Measurements from ENCODE around the gene CBLB. TPM values are rescaled to one million over a fixed set of nuclear protein-coding genes. Genes with fewer than 3 reads are reported as not detected.
A peak's percentile ranks its signal among the peaks of the same experiment; 100 is the strongest.

The CBLB gene
- total RNA-seq, 2 donors from 2014 or later = 31.1 to 40.5 TPM

DNA sequence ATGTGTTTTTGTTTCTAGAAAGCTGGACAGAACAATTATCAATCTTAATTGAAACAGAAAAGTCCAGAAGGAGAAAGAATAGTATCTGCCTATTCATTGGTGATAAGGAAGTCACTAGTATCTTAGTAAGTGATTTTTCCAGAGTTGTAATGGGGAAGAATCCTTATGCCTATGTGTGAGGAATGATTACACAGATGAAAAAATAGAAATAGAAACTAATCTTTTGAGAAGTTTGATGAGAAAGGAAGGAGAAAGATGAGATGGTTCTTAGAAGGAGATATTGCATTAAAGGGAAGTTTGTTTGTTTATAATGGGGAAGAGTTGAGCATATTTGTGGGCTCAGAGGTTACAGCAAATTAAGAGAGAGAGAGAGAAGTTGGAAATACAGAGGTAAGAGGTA lies 42.7 kb upstream of the CBLB start:
- DNase-seq (no peak), ATAC-seq (no peak)
- intact Hi-C loops (cut with DNase I) = no loop called here
- TF ChIP-seq CTCF (IDR thresholded peaks at IDR 0.05) (no peak), POLR2A (IDR thresholded peaks at IDR 0.05) (no peak)
- H3K4me3 ChIP-seq = no peak overlapping the region
- no peaks in the 10 kb centered on the region for H3K36me3 ChIP-seq (replicated peaks in 1 of 2; ENCODE audit: insufficient read depth in 1 of 2, low read depth in 2 of 2)
- no peaks in the 10 kb centered on the region for H3K4me1 ChIP-seq
- no peaks in the 10 kb centered on the region for H3K27me3 ChIP-seq
- no peaks in the 10 kb centered on the region for H3K9me3 ChIP-seq
- no peak overlapping the region for H3K27ac ChIP-seq

GRCh38 chr3:105907777-105908176 lies 39.0 kb upstream of the CBLB start:
- intact Hi-C loops (cut with DNase I) = no loop called here
- Histone ChIP-seq H3K27me3 (no peaks in the 10 kb centered on the region), H3K27ac (peak overlapping the region in 1 of 4 donors; percentile 16), H3K9me3 (no peaks in the 10 kb centered on the region), H3K4me1 (no peaks in the 10 kb centered on the region), H3K4me3 (no peak overlapping the region), H3K36me3 (replicated peaks in 1 of 2; ENCODE audit: insufficient read depth in 1 of 2, low read depth in 2 of 2) (no peaks in the 10 kb centered on the region)
- DNase-seq = peak in 1 of 4 donors; percentile 29
- no peak for TF ChIP-seq POLR2A (IDR thresholded peaks at IDR 0.05)
- no peak for TF ChIP-seq CTCF (IDR thresholded peaks at IDR 0.05)
- 33 to 41% methylated on average over 3 of the region's 3 CpGs for WGBS, 2 donors
- no peak for ATAC-seq

- ATAC-seq = peak; percentile 81
- no peaks in the 10 kb centered on the region for H3K4me1 ChIP-seq
- 53 to 56% methylated on average over 4 of the region's 4 CpGs for WGBS, 2 donors
- H3K36me3 ChIP-seq (replicated peaks in 1 of 2; ENCODE audit: insufficient read depth in 1 of 2, low read depth in 2 of 2) = no peaks in the 10 kb centered on the region
- TF ChIP-seq CTCF (IDR thresholded peaks at IDR 0.05) (no peak), POLR2A (IDR thresholded peaks at IDR 0.05) (no peak)
- intact Hi-C loops (cut with DNase I) = no loop called here
- no peak overlapping the region for H3K4me3 ChIP-seq
- H3K9me3 ChIP-seq = no peaks in the 10 kb centered on the region
- peak in 3 of 4 donors; percentile 18 to 48 (median 26) for DNase-seq
- peak overlapping the region in 1 of 4 donors; percentile 16 for H3K27ac ChIP-seq
- H3K27me3 ChIP-seq = no peaks in the 10 kb centered on the region
Observed at GRCh38 chr3:105906836-105907235, 38.0 kb upstream of the CBLB start.

DNA sequence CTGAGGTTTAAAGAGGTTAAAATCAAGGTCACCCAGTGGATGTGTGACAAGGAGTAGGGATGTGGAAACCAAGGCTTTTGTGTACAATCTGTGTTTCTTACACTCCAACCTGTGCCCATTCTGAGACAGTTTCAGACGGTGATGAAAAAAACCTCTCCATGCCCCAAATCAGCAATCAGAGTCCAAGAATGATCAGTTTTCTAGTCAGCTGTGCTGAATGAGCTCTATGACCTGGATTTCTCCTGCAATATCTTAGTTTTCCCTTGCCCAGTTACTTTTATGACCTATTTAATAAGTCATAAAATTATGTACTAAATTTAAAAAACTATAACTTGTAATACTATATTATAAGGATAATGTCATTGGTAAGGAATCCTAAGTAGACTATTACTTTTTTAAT lies 37.5 kb upstream of the CBLB start:
- Histone ChIP-seq H3K27me3 (no peaks in the 10 kb centered on the region), H3K4me3 (no peak overlapping the region), H3K9me3 (no peaks in the 10 kb centered on the region), H3K4me1 (no peaks in the 10 kb centered on the region), H3K36me3 (replicated peaks in 1 of 2; ENCODE audit: insufficient read depth in 1 of 2, low read depth in 2 of 2) (no peaks in the 10 kb centered on the region), H3K27ac (peak overlapping the region in 2 of 4 donors; percentile 15 to 31)
- ATAC-seq (no peak), DNase-seq (no peak)
- intact Hi-C loops (cut with DNase I) = no loop called here
- TF ChIP-seq CTCF (IDR thresholded peaks at IDR 0.05) = no peak
- no peak for TF ChIP-seq POLR2A (IDR thresholded peaks at IDR 0.05)
- 78 to 96% methylated on average over 1 of the region's 1 CpG for WGBS, 2 donors

GRCh38 chr3:105905328-105905727 lies 36.5 kb upstream of the CBLB start:
- no peak for TF ChIP-seq POLR2A (IDR thresholded peaks at IDR 0.05)
- no peak for TF ChIP-seq CTCF (IDR thresholded peaks at IDR 0.05)
- Histone ChIP-seq H3K4me3 (no peak overlapping the region), H3K36me3 (replicated peaks in 1 of 2; ENCODE audit: insufficient read depth in 1 of 2, low read depth in 2 of 2) (no peaks in the 10 kb centered on the region), H3K9me3 (no peaks in the 10 kb centered on the region), H3K4me1 (no peaks in the 10 kb centered on the region), H3K27me3 (no peaks in the 10 kb centered on the region), H3K27ac (no peak overlapping the region)
- ATAC-seq = no peak
- 56 to 66% methylated on average over 1 of the region's 1 CpG for WGBS, 2 donors
- intact Hi-C loops (cut with DNase I) = no loop called here
- DNase-seq = no peak
